Panc1 (cell line): ENCODE measurements around the gene NOTCH1. TPM values are rescaled to one million over a fixed set of nuclear protein-coding genes. Genes with fewer than 3 reads are reported as not detected.
A peak's percentile ranks its signal among the peaks of the same experiment; 100 is the strongest.

Source experiments
- ATAC-seq: fragments of 200-7000 bp; cut with Tn5 transposase; 2 replicates; pipeline ENCODE4 v1.9.1; 2020; ENCODE audit warnings: mild to moderate bottlenecking, moderate library complexity
- BruUV-seq: library from RNA; stranded (reverse); fragments of 400-500 nt; replicated peaks from 2 replicates; lab custom pipeline; 2021; lab: Mats Ljungman, UMichigan
- CTCF ChIA-PET: fragments of 300-600 bp; sonication (Branson Sonifier 250); formaldehyde crosslinking; loops from one replicate; lab custom pipeline; 2022; ENCODE audit warnings: antibody characterized with exemption; lab: Charles Lee
- POLR2A ChIA-PET: fragments of 300-600 bp; sonication (Branson Sonifier 250); formaldehyde crosslinking; loops from one replicate; lab custom pipeline; 2022; ENCODE audit warnings: antibody characterized with exemption; lab: Charles Lee
- DNase-seq: peaks from one replicate; pipeline ENCODE4 v3.0.0-alpha.2; 2010; ENCODE audit warnings: low read depth, low spot score
- H3K27ac ChIP-seq: 2 replicates; pipeline ENCODE4 v1.5.1; 2011; ENCODE audit warnings: mild to moderate bottlenecking, low read length, inconsistent platforms
- H3K27me3 ChIP-seq: fragments of 200-500 bp; sonication (Bioruptor generic); 2 replicates; pipeline ENCODE4 v1.6.0; 2014; ENCODE audit warnings: low read length, inconsistent platforms; ENCODE audit not compliant: control insufficient read depth, insufficient read depth
- H3K36me3 ChIP-seq: fragments of 200-500 bp; sonication (Bioruptor generic); 2 replicates; pipeline ENCODE4 v1.5.1; 2014; ENCODE audit warnings: inconsistent platforms, mild to moderate bottlenecking, low read length, moderate library complexity; ENCODE audit not compliant: control insufficient read depth, insufficient read depth
- H3K4me1 ChIP-seq: 2 replicates; pipeline ENCODE4 v1.5.1; 2011; ENCODE audit warnings: inconsistent platforms, mild to moderate bottlenecking, low read length, moderate library complexity; ENCODE audit not compliant: control insufficient read depth, insufficient read depth
- H3K4me3 ChIP-seq, 2 experiments: 2 replicates each; pipeline ENCODE4 v1.5.1; 2011 to 2012; ENCODE audit warnings: low read depth in 2 of 2, low read length in 2 of 2, mild to moderate bottlenecking in 2 of 2, inconsistent platforms in 1 of 2, moderate library complexity in 1 of 2
- H3K9me3 ChIP-seq: fragments of 200-500 bp; sonication (Bioruptor generic); 2 replicates; pipeline ENCODE4 v1.5.1; 2014; ENCODE audit warnings: low read depth, mild to moderate bottlenecking, inconsistent platforms, low read length, moderate library complexity; ENCODE audit not compliant: control insufficient read depth, insufficient read depth
- POLR2AphosphoS5 ChIP-seq: IDR thresholded peaks from 2 replicates; pipeline ENCODE4 v1.6.1; 2012; ENCODE audit warnings: mild to moderate bottlenecking, low read depth, low read length, moderate library complexity
- SIN3A ChIP-seq: IDR thresholded peaks from 2 replicates; pipeline ENCODE4 v1.6.1; 2012; ENCODE audit warnings: low read depth, mild to moderate bottlenecking, low read length, moderate library complexity, borderline replicate concordance; ENCODE audit not compliant: insufficient read depth
- TCF7L2 ChIP-seq: IDR thresholded peaks from 2 replicates; pipeline ENCODE4 v1.6.1; 2011; ENCODE audit warnings: mild to moderate bottlenecking, low read depth, low read length, inconsistent platforms
- in situ Hi-C: cut with HindIII; loops from 2 replicates; pipeline ENCODE4 v1.10.0; 2016; ENCODE audit warnings: low sequenced_read_pairs, low pct_unique_long_range_greater_than_20kb
- intact Hi-C: fragments of 100-400 bp; cut with micrococcal nuclease; formaldehyde crosslinking; loops from one replicate; pipeline ENCODE4 v1.10.0; 2022; ENCODE audit not compliant: unreplicated experiment
- total RNA-seq: library from RNA; stranded (reverse); gene quantifications from one replicate; pipeline ENCODE4 v1.2.1, GENCODE V29; 2021; ENCODE audit not compliant: unreplicated experiment
- TF ChIP-seq, protein P1 (sequence below), 2 experiments: IDR thresholded peaks; 2 replicates each; pipeline ENCODE4 v1.6.1; 2011 to 2012; ENCODE audit warnings: low read depth in 2 of 2, control low read depth in 1 of 2, low read length in 1 of 2, mild to moderate bottlenecking in 1 of 2, moderate library complexity in 1 of 2; ENCODE audit not compliant: insufficient read depth in 1 of 2
- TF ChIP-seq, protein P2 (sequence below): fragments of 450-650 bp; IDR thresholded peaks from 2 replicates; pipeline ENCODE4 v1.5.1; 2017; ENCODE audit warnings: mild to moderate bottlenecking

NOTCH1 gene
- total RNA-seq, 1 experiment from 2014 or later: 13.4 TPM

DNA sequence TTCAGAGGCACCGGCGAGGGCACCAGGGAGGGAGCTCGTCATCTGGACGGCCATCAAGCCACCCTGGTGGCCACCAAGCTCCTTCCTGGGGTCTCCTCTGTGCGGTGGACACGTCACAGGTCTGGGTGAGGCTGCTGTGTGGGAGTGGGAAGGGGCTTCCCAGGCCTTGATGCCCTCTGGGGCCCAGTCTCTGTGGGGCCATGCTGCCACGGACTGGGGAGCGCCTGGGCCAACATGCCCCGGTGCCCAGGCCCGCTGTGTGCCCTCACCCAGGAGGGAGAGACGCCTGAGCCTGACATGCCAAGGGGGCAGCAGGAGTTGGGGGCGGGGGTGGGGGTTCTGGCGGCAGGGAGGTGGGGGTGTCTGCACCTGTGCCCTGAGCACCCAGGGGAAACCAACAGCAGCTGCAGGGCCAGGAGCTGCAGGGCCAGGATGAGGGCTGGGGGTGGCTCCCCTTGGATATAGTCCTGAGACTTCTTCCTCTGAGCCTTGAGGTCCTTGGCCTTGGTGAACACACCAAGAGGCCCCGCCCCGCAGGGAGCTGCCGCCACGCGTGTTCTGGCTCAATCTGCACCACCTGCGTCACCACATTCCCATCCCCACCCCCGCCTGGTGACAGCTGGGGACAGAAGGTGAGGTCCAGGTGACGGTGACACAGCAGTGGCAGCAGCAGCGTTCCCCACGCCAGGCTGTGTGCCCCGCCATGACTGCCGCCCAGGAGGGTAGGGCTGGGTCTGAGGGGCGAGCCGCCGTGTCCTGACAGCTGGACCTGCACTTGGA is 47.7 kb downstream of the NOTCH1 start:
- BruUV-seq: no TSS peak
- no peak overlapping the region for H3K4me3 ChIP-seq
- ATAC-seq (no peak), DNase-seq (no peak)
- H3K27ac ChIP-seq: no peak overlapping the region
- H3K27me3 ChIP-seq: no peaks in the 10 kb centered on the region
- ChIA-PET POLR2A (no interaction called here), CTCF (no interaction called here)
- no peaks in the 10 kb centered on the region for H3K9me3 ChIP-seq
- intact Hi-C loops (no loop called here), in situ Hi-C loops (no loop called here)
- H3K4me1 ChIP-seq: no peaks in the 10 kb centered on the region
- TF ChIP-seq TCF7L2 (no peak), POLR2AphosphoS5 (no peak), SIN3A (no peak)
- TF ChIP-seq, protein P1, sequence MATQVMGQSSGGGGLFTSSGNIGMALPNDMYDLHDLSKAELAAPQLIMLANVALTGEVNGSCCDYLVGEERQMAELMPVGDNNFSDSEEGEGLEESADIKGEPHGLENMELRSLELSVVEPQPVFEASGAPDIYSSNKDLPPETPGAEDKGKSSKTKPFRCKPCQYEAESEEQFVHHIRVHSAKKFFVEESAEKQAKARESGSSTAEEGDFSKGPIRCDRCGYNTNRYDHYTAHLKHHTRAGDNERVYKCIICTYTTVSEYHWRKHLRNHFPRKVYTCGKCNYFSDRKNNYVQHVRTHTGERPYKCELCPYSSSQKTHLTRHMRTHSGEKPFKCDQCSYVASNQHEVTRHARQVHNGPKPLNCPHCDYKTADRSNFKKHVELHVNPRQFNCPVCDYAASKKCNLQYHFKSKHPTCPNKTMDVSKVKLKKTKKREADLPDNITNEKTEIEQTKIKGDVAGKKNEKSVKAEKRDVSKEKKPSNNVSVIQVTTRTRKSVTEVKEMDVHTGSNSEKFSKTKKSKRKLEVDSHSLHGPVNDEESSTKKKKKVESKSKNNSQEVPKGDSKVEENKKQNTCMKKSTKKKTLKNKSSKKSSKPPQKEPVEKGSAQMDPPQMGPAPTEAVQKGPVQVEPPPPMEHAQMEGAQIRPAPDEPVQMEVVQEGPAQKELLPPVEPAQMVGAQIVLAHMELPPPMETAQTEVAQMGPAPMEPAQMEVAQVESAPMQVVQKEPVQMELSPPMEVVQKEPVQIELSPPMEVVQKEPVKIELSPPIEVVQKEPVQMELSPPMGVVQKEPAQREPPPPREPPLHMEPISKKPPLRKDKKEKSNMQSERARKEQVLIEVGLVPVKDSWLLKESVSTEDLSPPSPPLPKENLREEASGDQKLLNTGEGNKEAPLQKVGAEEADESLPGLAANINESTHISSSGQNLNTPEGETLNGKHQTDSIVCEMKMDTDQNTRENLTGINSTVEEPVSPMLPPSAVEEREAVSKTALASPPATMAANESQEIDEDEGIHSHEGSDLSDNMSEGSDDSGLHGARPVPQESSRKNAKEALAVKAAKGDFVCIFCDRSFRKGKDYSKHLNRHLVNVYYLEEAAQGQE (IDR thresholded peaks at IDR 0.05; ENCODE audit: insufficient read depth in 1 of 2, low read depth in 2 of 2, low read length in 1 of 2): no peak
- TF ChIP-seq, protein P2, sequence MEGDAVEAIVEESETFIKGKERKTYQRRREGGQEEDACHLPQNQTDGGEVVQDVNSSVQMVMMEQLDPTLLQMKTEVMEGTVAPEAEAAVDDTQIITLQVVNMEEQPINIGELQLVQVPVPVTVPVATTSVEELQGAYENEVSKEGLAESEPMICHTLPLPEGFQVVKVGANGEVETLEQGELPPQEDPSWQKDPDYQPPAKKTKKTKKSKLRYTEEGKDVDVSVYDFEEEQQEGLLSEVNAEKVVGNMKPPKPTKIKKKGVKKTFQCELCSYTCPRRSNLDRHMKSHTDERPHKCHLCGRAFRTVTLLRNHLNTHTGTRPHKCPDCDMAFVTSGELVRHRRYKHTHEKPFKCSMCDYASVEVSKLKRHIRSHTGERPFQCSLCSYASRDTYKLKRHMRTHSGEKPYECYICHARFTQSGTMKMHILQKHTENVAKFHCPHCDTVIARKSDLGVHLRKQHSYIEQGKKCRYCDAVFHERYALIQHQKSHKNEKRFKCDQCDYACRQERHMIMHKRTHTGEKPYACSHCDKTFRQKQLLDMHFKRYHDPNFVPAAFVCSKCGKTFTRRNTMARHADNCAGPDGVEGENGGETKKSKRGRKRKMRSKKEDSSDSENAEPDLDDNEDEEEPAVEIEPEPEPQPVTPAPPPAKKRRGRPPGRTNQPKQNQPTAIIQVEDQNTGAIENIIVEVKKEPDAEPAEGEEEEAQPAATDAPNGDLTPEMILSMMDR: no peak
- no peaks in the 10 kb centered on the region for H3K36me3 ChIP-seq

DNA sequence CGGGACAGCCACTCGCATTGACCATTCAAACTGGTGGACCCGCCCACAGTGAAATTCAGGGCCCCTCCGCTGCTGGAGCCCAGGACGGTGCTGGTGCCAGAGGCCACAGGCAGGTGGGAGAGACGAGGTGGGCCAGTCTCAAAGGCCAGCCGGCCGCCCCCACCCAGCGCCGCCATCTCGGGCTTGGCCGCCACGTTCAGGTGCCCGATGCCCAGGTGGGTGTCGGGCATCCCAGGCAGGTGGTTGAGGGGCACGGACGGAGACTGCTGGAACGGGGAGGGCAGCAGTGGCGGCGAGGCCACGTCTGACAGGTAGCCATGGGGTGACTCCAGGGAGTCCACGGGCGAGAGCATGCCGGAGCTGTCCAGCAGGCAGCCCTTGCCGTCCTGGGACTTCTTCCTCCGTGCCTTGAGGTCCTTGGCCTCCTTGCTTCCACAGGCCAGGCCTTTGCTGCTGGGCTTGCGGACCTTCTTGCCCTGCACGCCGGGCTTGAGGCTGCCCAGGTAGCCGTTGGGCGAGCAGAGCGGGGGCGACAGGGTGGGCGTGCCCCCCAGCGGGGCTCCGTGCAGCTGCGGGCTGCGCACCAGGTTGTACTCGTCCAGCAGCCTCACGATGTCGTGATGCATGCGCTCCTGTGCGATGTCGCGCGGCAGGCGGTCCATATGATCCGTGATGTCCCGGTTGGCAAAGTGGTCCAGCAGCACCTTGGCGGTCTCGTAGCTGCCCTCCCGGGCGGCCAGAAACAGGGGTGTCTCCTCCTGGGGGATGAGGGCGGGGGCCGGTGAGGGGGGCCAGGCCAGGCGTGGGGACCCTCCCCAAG is 48.8 kb downstream of the NOTCH1 start:
- intact Hi-C loops (no loop called here), in situ Hi-C loops (no loop called here)
- POLR2A ChIA-PET: no interaction called here
- H3K4me3 ChIP-seq: no peak overlapping the region
- no peaks in the 10 kb centered on the region for H3K36me3 ChIP-seq
- DNase-seq: no peak
- no peaks in the 10 kb centered on the region for H3K27me3 ChIP-seq
- TF ChIP-seq TCF7L2 (no peak), POLR2AphosphoS5 (no peak), SIN3A (no peak)
- TF ChIP-seq, protein P2: no peak
- TF ChIP-seq, protein P1 (IDR thresholded peaks at IDR 0.05; ENCODE audit: insufficient read depth in 1 of 2, low read depth in 2 of 2, low read length in 1 of 2): peak in 1 of 2 experiments; percentile 68; a peak in 1 of 4 replicates
- H3K9me3 ChIP-seq: no peaks in the 10 kb centered on the region
- no peaks in the 10 kb centered on the region for H3K4me1 ChIP-seq
- ATAC-seq: no peak
- H3K27ac ChIP-seq: no peak overlapping the region
- no TSS peak for BruUV-seq
- CTCF ChIA-PET: no interaction called here
